ENCODE measurements around the gene IRAK4. TPM values are rescaled to one million over a fixed set of nuclear protein-coding genes. Genes with fewer than 3 reads are reported as not detected.
"Not testable (repeated sequence)": the region's sequence is repeated elsewhere in the genome, so short reads cannot be mapped to it uniquely, and the experiment has no call there.

The IRAK4 gene
- total RNA-seq, 1 donor: 31.9 TPM

- TF ChIP-seq, protein P1, sequence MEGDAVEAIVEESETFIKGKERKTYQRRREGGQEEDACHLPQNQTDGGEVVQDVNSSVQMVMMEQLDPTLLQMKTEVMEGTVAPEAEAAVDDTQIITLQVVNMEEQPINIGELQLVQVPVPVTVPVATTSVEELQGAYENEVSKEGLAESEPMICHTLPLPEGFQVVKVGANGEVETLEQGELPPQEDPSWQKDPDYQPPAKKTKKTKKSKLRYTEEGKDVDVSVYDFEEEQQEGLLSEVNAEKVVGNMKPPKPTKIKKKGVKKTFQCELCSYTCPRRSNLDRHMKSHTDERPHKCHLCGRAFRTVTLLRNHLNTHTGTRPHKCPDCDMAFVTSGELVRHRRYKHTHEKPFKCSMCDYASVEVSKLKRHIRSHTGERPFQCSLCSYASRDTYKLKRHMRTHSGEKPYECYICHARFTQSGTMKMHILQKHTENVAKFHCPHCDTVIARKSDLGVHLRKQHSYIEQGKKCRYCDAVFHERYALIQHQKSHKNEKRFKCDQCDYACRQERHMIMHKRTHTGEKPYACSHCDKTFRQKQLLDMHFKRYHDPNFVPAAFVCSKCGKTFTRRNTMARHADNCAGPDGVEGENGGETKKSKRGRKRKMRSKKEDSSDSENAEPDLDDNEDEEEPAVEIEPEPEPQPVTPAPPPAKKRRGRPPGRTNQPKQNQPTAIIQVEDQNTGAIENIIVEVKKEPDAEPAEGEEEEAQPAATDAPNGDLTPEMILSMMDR (IDR thresholded peaks at IDR 0.05; ENCODE audit: insufficient read depth, low read length): no peak
- H3K4me3 ChIP-seq (ENCODE audit: low read depth, low read length): no peak overlapping the region
- no peak for DNase-seq (ENCODE audit: low read depth)
These were observed 9.7 kb upstream of the IRAK4 start for GRCh38 chr12:43749016-43749415.

GRCh38 chr12:43750814-43751213 lies 7.9 kb upstream of the IRAK4 start:
- TF ChIP-seq, protein P1 (IDR thresholded peaks at IDR 0.05; ENCODE audit: insufficient read depth, low read length): no peak
- no peak overlapping the region for H3K4me3 ChIP-seq (ENCODE audit: low read depth, low read length)
- no peak for DNase-seq (ENCODE audit: low read depth)

DNA sequence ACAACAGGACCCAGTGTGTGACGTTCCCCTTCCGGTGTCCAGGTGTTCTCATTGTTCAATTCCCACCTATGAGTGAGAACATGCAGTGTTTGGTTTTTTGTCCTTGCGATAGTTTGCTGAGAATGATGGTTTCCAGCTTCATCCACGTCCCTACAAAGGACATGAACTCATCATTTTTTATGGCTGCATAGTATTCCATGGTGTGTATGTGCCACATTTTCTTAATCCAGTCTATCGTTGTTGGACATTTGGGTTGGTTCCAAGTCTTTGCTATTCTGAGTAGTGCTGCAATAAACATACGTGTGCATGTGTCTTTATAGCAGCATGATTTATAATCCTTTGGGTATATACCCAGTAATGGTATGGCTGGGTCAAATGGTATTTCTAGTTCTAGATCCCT lies 7.4 kb upstream of the IRAK4 start:
- not testable (repeated sequence) for DNase-seq (ENCODE audit: low read depth); H3K4me3 ChIP-seq (ENCODE audit: low read depth, low read length)

- TF ChIP-seq, protein P1 (IDR thresholded peaks at IDR 0.05; ENCODE audit: insufficient read depth, low read length): no peak
- no peak overlapping the region for H3K4me3 ChIP-seq (ENCODE audit: low read depth, low read length)
- DNase-seq (ENCODE audit: low read depth): no peak
These were observed 4.7 kb upstream of the IRAK4 start for GRCh38 chr12:43754015-43754414.

DNA sequence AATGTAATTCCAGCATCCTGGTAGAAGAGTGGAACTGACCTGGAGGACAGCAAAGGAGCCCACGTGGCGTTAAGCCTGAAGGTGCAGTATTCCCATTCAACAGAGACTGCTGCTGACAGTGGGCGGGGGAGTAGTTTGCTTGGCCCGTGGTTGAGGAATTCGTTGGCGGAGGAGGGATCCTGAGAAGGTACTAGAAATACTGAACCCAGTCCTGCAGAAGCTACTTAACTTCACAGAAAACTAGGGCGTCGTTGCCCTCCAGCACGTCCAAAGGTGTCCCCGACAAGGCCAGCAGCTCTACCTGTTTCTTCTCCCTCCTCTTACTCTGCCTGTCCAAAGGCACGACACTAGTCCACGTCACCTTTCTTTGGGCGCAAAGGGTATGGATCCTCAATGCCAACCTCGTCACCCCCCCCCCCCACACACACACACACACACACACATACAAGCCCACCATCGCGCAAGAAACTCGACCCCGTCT lies 464 bp upstream of the IRAK4 start:
- DNase-seq (ENCODE audit: low read depth): peak; percentile 31
- TF ChIP-seq, protein P1 (IDR thresholded peaks at IDR 0.05; ENCODE audit: insufficient read depth, low read length): no peak
- H3K4me3 ChIP-seq (ENCODE audit: low read depth, low read length): peak overlapping the region; percentile 92

DNA sequence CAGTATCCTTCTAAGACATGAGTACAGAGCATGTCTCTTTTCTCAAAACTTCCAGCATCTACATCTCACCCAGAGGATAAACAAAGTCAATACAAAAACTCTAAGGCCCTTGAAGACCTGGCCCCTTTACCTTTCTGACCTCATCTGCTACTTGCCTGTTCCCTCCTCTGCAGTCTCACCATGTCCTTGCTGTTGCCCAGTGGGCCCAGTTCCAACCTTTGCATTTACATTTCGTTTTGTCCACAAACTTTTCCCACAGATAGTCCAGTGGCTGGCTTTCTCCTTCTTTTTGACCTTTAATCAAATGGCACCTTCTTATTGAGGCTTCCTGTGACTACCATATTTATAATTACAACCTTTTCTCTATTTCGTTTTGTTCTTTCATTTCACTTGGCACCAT lies 1.6 kb downstream of the IRAK4 start:
- H3K4me3 ChIP-seq (ENCODE audit: low read depth, low read length): peak overlapping the region; percentile 51
- TF ChIP-seq, protein P1 (IDR thresholded peaks at IDR 0.05; ENCODE audit: insufficient read depth, low read length): no peak
- no peak for DNase-seq (ENCODE audit: low read depth)

- TF ChIP-seq, protein P1 (IDR thresholded peaks at IDR 0.05; ENCODE audit: insufficient read depth, low read length): no peak
- no peak for DNase-seq (ENCODE audit: low read depth)
- H3K4me3 ChIP-seq (ENCODE audit: low read depth, low read length): no peak overlapping the region
These were observed 2.7 kb downstream of the IRAK4 start for GRCh38 chr12:43761500-43761899.

Measured in fibroblast of the aortic adventitia (primary cell).